Neural crest cell (in vitro differentiated cells): ENCODE data around the gene CHAF1B. TPM values are rescaled to one million over a fixed set of nuclear protein-coding genes. Genes with fewer than 3 reads are reported as not detected.

Experiments used
- DNase-seq: peaks from one replicate; pipeline ENCODE4 v3.0.0; 2021; ENCODE audit warnings: low read depth, mixed read lengths, low spot score
- H3K27ac Mint-ChIP-seq: one replicate; pipeline ENCODE4 v1.8.0; 2021; ENCODE audit warnings: mild to moderate bottlenecking, mixed read lengths; ENCODE audit not compliant: unreplicated experiment
- H3K27me3 Mint-ChIP-seq: 2 replicates; pipeline ENCODE4 v1.8.0; 2021; ENCODE audit warnings: low read depth, mild to moderate bottlenecking, mixed read lengths
- H3K36me3 Mint-ChIP-seq: 2 replicates; pipeline ENCODE4 v1.8.0; 2021; ENCODE audit warnings: low read depth, mild to moderate bottlenecking, mixed read lengths
- H3K4me1 Mint-ChIP-seq: 2 replicates; pipeline ENCODE4 v1.8.0; 2021; ENCODE audit warnings: mixed read lengths
- H3K4me3 Mint-ChIP-seq: one replicate; pipeline ENCODE4 v1.8.0; 2021; ENCODE audit warnings: mild to moderate bottlenecking, mixed read lengths
- H3K9me3 Mint-ChIP-seq: 2 replicates; pipeline ENCODE4 v1.8.0; 2021; ENCODE audit warnings: mixed read lengths
- CTCF ChIP-seq: fragments of 200-600 bp; sonication (generic); conservative IDR thresholded peaks from 2 replicates; pipeline ENCODE4 v1.5.0; 2021; ENCODE audit warnings: antibody characterized with exemption, mild to moderate bottlenecking
- total RNA-seq: library from RNA; stranded (reverse); gene quantifications from 2 replicates; pipeline ENCODE4 v1.2.1, GENCODE V29; 2021

Gene CHAF1B
- total RNA-seq, 1 donor from 2014 or later = 32.3 TPM

DNA sequence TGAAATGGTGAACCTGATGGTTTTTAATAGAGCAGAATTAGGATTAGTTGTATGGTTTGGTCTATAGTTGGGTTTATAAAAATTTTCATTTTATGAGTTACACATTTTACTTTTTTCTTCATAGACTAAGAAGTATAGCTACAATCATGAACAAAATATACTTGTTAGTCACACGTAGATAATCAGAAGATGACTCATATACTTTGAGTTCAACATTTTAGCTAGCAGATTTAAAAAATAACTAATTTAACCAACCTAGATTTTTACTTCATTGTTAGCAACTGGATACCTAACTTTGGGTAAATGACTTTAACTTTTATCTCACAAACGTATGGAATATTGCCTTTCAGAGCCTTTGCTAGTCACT lies 37.2 kb upstream of the CHAF1B start:
- no peak overlapping the region for H3K4me3 Mint-ChIP-seq
- no peak for TF ChIP-seq CTCF
- no peak for DNase-seq
- no peaks in the 10 kb centered on the region for H3K27me3 Mint-ChIP-seq
- H3K4me1 Mint-ChIP-seq = no peaks in the 10 kb centered on the region
- H3K9me3 Mint-ChIP-seq = no peaks in the 10 kb centered on the region
- H3K27ac Mint-ChIP-seq = no peak overlapping the region
- H3K36me3 Mint-ChIP-seq = peaks cover 24% of the 10 kb centered on the region

- no peak for DNase-seq
- no peak for TF ChIP-seq CTCF
- Mint-ChIP-seq H3K36me3 (peaks cover 23% of the 10 kb centered on the region), H3K9me3 (no peaks in the 10 kb centered on the region), H3K27me3 (no peaks in the 10 kb centered on the region), H3K4me1 (no peaks in the 10 kb centered on the region), H3K27ac (no peak overlapping the region), H3K4me3 (no peak overlapping the region)
Observed at GRCh38 chr21:36349315-36349714, 35.9 kb upstream of the CHAF1B start.

GRCh38 chr21:36350282-36350910 lies 34.8 kb upstream of the CHAF1B start:
- Mint-ChIP-seq H3K9me3 (no peaks in the 10 kb centered on the region), H3K27ac (no peak overlapping the region), H3K36me3 (peaks cover 21% of the 10 kb centered on the region), H3K4me3 (no peak overlapping the region), H3K27me3 (no peaks in the 10 kb centered on the region), H3K4me1 (peaks cover 10% of the 10 kb centered on the region)
- no peak for DNase-seq
- TF ChIP-seq CTCF = no peak

DNA sequence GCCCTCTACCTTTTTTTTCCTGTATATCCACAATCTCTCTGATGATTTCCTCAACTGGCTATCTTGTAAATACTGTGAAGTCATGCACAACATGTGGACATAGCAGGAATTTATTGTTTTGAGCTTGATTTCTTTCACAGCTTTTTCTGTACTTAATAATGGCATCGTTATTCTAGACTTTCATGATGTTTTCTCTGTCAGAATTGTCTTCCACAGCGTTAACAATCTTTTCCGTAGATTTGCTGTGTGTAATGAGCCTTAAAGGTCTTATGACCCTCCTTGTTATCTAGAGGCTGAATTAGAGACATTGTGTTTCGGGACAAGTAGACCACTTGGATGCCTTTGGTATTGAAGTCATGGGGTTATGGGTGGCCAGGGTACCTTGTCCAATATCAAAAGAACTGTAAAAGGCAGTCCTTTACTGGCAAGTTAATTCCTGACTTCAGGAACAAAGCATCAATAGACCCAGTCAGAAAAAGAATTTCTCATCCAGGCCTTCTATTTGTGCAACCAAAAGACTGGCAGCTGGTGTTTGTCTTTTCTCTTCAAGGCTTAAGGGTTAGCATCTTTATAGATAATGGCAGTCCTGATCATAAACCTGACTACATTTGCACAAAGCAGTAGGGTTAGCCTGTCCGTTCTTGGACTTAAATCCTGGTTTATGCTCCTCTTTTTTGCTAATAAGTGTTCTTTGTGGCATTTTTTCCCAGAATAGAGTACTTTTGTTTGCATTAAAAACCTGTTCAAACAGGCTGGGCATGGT lies 30.1 kb upstream of the CHAF1B start:
- DNase-seq = no peak
- TF ChIP-seq CTCF = no peak
- H3K4me1 Mint-ChIP-seq = peaks cover 10% of the 10 kb centered on the region
- H3K27me3 Mint-ChIP-seq = no peaks in the 10 kb centered on the region
- H3K36me3 Mint-ChIP-seq = peaks cover 16% of the 10 kb centered on the region
- no peak overlapping the region for H3K4me3 Mint-ChIP-seq
- no peaks in the 10 kb centered on the region for H3K9me3 Mint-ChIP-seq
- no peak overlapping the region for H3K27ac Mint-ChIP-seq

- H3K36me3 Mint-ChIP-seq = peaks cover 18% of the 10 kb centered on the region
- H3K4me3 Mint-ChIP-seq = no peak overlapping the region
- peaks cover 10% of the 10 kb centered on the region for H3K4me1 Mint-ChIP-seq
- no peak for TF ChIP-seq CTCF
- H3K27me3 Mint-ChIP-seq = no peaks in the 10 kb centered on the region
- no peak overlapping the region for H3K27ac Mint-ChIP-seq
- no peaks in the 10 kb centered on the region for H3K9me3 Mint-ChIP-seq
- DNase-seq = no peak
Observed at GRCh38 chr21:36355868-36356267, 29.3 kb upstream of the CHAF1B start.
